Measurements from ENCODE around the gene IL1RAP.

DNA sequence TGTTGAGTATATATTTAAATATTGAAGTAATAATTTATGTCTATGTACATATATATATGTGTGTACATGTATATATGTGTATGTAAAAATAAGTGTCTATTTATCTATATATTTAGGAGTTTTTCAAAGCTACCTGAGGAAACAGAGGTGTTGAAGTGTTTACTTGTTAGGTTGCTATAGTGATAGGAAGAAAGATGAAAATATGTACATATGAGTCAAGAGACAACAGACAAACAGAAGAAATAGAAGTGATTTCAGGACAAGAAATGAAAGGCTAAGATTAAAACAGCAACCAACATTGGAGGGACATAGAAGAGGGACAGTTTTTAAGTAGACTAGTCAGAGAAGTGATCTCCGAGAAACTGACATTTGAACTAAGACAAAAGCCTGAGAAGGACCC, 11.1 kb downstream of the IL1RAP start:
- TF ChIP-seq POLR2AphosphoS5 (IDR thresholded peaks at IDR 0.05) = no peak
- TF ChIP-seq, protein P1, sequence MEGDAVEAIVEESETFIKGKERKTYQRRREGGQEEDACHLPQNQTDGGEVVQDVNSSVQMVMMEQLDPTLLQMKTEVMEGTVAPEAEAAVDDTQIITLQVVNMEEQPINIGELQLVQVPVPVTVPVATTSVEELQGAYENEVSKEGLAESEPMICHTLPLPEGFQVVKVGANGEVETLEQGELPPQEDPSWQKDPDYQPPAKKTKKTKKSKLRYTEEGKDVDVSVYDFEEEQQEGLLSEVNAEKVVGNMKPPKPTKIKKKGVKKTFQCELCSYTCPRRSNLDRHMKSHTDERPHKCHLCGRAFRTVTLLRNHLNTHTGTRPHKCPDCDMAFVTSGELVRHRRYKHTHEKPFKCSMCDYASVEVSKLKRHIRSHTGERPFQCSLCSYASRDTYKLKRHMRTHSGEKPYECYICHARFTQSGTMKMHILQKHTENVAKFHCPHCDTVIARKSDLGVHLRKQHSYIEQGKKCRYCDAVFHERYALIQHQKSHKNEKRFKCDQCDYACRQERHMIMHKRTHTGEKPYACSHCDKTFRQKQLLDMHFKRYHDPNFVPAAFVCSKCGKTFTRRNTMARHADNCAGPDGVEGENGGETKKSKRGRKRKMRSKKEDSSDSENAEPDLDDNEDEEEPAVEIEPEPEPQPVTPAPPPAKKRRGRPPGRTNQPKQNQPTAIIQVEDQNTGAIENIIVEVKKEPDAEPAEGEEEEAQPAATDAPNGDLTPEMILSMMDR (IDR thresholded peaks at IDR 0.05) = no peak
